Erythroblast (primary cell): ENCODE data around the gene MUC13.

Experiments used
- GATA1 ChIP-seq: IDR thresholded peaks from 2 replicates; pipeline ENCODE4 v1.6.1; 2011; ENCODE audit warnings: low read depth, mild to moderate bottlenecking, control low read depth, low read length, moderate library complexity
- POLR2A ChIP-seq: IDR thresholded peaks from 2 replicates; pipeline ENCODE4 v1.6.1; 2011; ENCODE audit warnings: mild to moderate bottlenecking, low read length

DNA sequence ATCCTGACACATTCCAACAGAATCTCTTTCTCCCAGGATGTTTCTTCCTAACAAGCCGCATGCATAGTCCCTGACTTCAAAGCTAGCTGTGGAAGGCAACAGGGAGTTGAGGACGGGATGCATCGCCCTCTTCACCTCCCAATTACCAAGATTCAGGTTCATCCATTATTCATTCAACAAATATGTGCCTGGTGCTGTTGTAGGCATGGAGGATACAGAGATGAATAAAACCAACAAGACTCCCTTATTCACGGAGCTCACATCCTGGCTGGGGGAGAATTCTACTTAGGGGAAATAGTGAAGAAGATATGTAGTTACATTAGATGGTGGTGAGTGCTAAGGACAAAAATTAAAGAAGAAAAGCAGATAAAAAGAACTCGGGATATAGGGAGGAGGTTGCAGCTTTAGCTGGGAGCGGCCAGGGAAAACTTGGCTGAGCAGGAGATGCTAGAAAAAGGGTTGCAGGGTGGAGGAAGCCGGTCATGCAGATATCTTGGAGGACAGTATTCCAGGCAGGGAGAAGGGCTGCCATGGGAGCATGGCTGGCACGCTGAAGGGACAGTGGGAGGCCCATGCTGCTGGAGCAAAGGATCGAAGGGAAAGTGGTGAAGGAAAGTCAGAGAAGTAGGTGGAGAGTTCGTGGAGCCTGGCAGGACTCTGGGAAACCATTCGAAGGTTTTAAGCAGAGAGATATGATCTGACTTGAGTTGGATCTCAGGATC lies 52.4 kb downstream of the MUC13 start:
- TF ChIP-seq POLR2A (no peak), GATA1 (no peak)
